Measurements from ENCODE around the gene CFI. TPM values are rescaled to one million over a fixed set of nuclear protein-coding genes. Genes with fewer than 3 reads are reported as not detected.

Gene CFI
- total RNA-seq, result under 1 TPM; 0.11 to 0.22 (median 0.20) TPM

DNA sequence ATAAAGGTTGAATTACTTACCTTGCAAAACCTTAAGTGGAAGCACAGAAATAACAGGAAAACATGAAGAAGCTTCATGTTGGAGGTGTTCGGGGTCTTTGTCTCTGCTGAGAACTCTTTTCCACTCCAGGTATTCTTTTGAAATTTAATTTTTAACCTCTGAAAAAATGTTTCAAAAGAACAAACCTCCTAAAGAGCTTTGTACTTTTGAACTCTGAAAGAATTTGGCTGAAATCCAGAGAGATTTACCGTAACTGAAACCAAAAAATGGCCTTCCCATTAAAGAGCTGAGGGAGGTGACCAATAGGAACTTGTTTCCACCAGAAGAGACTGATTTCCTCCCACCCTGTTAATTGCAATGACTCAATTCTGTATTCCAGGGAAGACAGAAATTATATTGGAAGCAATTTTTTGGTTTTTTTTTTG is at the start of gene CFI:
Gene CFI, minus strand, starts transcription at position 105 of the 425 bp plus-strand sequence. Its CDS starts 28 bp downstream, at position 77.
- no peaks in the 10 kb centered on the region for H3K27me3 Mint-ChIP-seq (ENCODE audit: low read depth)
- H3K4me1 Mint-ChIP-seq (ENCODE audit: low read depth), result no peaks in the 10 kb centered on the region
- DNase-seq, result no peak
- ATAC-seq, result no peak
- no peaks in the 10 kb centered on the region for H3K9me3 Mint-ChIP-seq
- no peak within 1 kb of the TSS for H3K4me3 Mint-ChIP-seq
- no peaks in the 10 kb centered on the region for H3K36me3 Mint-ChIP-seq (ENCODE audit: insufficient read depth)

DNA sequence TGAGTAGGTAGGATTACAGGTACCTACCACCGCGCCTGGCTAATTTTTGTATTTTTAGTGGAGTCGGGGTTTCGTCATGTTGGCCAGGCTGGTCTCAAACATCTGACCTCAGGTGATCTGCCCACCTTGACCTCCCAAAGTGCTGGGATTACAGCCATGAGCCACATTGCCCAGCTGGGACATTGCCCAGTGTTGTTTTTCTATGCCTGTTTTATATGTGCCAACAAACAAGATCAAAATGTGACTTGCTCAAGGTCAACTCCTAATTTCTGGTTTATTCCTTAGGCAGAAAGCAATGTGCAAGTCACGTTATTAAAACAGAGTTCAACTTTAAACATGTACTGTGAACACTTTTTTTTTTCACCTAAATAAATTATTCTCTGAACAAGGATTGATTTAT is 48.8 kb upstream of the CFI start:
- Mint-ChIP-seq H3K9me3 (no peaks in the 10 kb centered on the region), H3K4me1 (ENCODE audit: low read depth) (peaks cover 6% of the 10 kb centered on the region), H3K27me3 (ENCODE audit: low read depth) (no peaks in the 10 kb centered on the region), H3K4me3 (no peak overlapping the region), H3K36me3 (ENCODE audit: insufficient read depth) (peaks cover 11% of the 10 kb centered on the region)
- DNase-seq (no peak), ATAC-seq (no peak)

DNA sequence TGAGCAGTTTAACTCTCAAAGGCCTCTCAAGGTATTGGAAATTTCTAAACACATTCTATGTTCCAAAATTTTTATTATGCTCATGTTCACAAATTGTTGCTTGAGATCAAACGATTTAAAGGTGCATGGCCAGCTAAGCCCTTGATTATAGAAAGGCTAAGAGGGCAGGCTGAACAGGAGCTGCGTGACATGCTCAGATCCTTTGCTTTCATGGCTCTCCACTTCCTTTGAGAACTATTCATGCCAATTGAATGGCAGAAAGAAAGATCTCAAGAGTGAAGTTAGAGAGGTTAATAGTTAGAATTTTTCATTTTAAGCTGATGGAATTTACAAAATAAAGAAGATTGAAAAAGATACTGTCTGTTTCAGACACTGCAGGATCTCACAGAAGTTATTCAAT is 46.7 kb upstream of the CFI start:
- Mint-ChIP-seq H3K9me3 (no peaks in the 10 kb centered on the region), H3K36me3 (ENCODE audit: insufficient read depth) (peaks cover 7% of the 10 kb centered on the region), H3K4me3 (no peak overlapping the region), H3K27me3 (ENCODE audit: low read depth) (no peaks in the 10 kb centered on the region), H3K4me1 (ENCODE audit: low read depth) (peaks cover 6% of the 10 kb centered on the region)
- ATAC-seq (no peak), DNase-seq (no peak)

DNA sequence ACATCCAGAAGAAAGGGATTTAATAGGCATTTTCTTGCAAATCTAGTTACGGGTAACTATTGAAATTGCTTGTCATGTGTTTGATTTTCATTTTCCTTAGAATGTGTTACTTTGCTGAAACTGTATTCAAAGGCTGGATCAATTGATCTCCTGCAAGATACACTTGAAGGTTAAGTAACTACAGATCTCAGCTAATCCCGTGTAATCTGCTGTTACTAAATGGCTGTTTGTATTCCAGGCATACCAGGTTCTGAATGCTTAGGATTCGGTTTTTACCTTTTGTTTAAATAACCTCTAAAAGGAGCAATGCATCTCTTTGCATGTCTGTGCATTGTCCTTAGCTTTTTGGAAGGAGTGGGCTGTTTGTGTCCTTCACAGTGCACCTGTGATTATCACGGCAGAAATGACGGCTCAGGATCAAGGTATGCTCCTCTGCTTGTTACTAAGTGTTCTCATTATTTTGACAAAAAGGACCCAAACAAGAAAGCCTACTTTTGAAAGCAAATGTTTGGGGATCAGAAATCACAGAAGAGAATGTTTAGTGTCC is 46.2 kb upstream of the CFI start, which contains the start of gene LRIT3:
Gene LRIT3, plus strand, starts transcription at position 212 of the 547 bp plus-strand sequence. Its CDS starts 95 bp downstream, at position 307.
- ATAC-seq (no peak), DNase-seq (no peak)
- Mint-ChIP-seq H3K9me3 (no peaks in the 10 kb centered on the region), H3K36me3 (ENCODE audit: insufficient read depth) (peaks cover 3% of the 10 kb centered on the region), H3K4me1 (ENCODE audit: low read depth) (peaks cover 2% of the 10 kb centered on the region), H3K4me3 (no peak within 1 kb of the TSS), H3K27me3 (ENCODE audit: low read depth) (no peaks in the 10 kb centered on the region)

DNA sequence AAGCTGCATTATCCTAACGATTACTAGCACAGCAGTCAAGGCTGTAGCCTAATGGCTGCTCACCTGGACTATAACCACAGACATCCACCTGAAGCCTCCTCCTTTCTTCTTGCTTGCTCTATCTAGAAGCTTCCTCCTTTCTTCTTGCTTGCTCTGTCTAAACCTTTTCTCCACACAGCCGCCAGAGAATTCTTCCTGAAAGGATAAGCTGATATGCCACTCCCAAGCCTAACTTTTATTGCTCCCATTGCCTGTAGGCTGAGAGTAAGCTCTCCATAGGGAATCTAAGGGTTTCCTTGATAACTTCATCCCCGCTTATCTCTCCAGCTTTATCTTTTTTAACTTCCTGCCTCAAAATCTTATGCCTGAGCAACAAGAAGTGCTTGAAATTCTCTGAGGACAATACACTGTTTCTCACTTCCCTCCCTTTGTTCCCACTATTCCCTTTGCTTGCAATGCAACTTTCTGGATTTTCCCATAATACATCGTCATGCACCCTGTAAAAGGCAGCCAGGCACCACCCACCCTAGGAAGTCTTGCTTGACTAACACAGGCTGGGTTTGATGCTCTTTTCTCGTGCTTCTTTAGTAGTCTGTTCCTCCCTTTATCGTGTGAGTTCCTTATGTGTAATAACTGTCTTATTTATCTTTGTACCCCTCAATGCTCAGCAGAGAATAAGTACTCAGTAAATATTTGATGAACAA is 44.7 kb upstream of the CFI start:
- Mint-ChIP-seq H3K27me3 (ENCODE audit: low read depth) (no peaks in the 10 kb centered on the region), H3K4me1 (ENCODE audit: low read depth) (no peaks in the 10 kb centered on the region), H3K4me3 (no peak overlapping the region), H3K9me3 (no peaks in the 10 kb centered on the region), H3K36me3 (ENCODE audit: insufficient read depth) (no peaks in the 10 kb centered on the region)
- ATAC-seq, result no peak
- DNase-seq, result no peak

DNA sequence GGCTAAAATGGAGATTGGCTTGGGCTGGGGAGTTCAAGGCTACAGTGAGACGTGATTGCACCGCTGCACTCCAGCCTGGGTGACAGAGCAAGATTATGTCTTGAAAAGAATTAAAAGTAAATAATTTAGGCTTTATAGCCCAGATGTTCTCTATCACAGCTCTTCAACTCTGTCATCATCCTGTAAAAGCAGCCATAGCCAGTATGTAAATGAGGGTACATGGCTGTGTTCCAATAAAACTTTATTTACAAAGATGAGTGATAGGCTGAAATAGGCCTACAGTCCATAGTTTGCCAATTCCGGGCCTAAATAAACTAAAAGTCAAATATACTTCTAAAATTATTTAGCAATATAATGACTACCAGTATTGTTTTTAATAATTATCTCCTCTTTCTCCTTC is 35.2 kb upstream of the CFI start:
- Mint-ChIP-seq H3K4me3 (no peak overlapping the region), H3K36me3 (ENCODE audit: insufficient read depth) (peaks cover 15% of the 10 kb centered on the region), H3K27me3 (ENCODE audit: low read depth) (no peaks in the 10 kb centered on the region), H3K4me1 (ENCODE audit: low read depth) (no peaks in the 10 kb centered on the region), H3K9me3 (no peaks in the 10 kb centered on the region)
- DNase-seq (no peak), ATAC-seq (no peak)

DNA sequence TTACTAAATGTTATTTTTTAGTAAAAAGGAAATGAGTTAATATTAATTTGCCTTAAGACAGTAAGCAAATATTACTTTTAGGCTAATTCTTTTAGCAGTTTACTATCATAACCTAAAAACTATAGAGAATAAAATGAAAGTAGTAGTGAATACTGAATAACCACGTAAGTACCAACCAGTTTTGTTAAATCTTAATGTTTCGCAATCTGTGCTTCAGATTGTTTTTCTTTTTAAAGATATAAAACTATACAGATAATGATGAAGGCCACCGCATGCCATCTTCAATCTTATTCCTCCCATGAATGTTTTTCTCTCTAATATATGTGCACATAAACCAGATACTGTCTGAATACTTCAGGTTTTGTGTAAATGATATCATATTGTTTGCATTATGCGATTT is 32.0 kb upstream of the CFI start:
- Mint-ChIP-seq H3K27me3 (ENCODE audit: low read depth) (no peaks in the 10 kb centered on the region), H3K4me1 (ENCODE audit: low read depth) (no peaks in the 10 kb centered on the region), H3K36me3 (ENCODE audit: insufficient read depth) (peaks cover 15% of the 10 kb centered on the region), H3K9me3 (no peaks in the 10 kb centered on the region), H3K4me3 (no peak overlapping the region)
- DNase-seq (no peak), ATAC-seq (no peak)

DNA sequence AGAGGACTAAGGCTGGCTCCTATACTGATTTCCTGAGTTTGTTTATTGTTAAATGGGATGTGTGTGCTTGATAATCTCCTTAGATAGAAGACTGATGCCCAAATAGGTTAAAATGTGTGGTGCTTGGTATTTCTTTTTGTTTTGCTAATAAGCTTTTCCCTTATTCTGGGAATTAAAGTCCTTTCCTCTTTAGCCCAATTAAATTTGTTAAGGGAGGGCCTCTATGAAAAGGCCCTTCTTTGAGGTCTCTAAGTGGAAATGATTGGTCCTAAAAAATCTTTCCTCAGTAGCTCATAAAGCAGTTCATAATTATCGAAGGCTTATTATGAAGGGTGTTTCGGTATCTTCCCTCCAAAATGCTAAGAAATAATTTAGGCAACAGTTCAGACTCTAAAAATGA is 25.9 kb upstream of the CFI start, which contains the start of gene RRH:
Gene RRH, plus strand, starts transcription at position 301 of the 400 bp plus-strand sequence. Its CDS starts 56 bp downstream, at position 357.
- peaks cover 16% of the 10 kb centered on the region for H3K36me3 Mint-ChIP-seq (ENCODE audit: insufficient read depth)
- no peaks in the 10 kb centered on the region for H3K27me3 Mint-ChIP-seq (ENCODE audit: low read depth)
- DNase-seq, result no peak
- peaks cover 3% of the 10 kb centered on the region for H3K4me1 Mint-ChIP-seq (ENCODE audit: low read depth)
- no peak within 1 kb of the TSS for H3K4me3 Mint-ChIP-seq
- no peak for ATAC-seq
- no peaks in the 10 kb centered on the region for H3K9me3 Mint-ChIP-seq

DNA sequence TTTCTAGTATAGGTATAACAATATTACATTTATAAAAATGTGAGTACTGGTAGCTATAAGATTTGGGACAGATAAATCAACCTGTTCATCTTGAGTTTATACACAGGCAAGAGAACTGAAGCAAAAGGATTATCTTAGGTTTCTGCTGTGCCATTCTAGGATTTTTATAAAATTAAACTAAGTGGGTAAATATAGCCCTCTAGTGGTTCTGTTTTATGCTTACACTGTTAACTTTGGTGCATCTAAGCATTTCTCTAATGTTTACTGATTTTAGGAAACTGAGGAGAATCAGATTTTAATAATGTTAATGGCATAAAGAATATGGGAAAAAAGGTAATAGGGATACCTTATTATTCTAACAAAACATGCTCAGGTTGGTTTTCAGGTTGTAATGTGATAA is 24.9 kb upstream of the CFI start:
- H3K4me1 Mint-ChIP-seq (ENCODE audit: low read depth), result peaks cover 4% of the 10 kb centered on the region
- H3K36me3 Mint-ChIP-seq (ENCODE audit: insufficient read depth), result peaks cover 20% of the 10 kb centered on the region
- H3K9me3 Mint-ChIP-seq, result no peaks in the 10 kb centered on the region
- ATAC-seq, result no peak
- no peak for DNase-seq
- H3K27me3 Mint-ChIP-seq (ENCODE audit: low read depth), result no peaks in the 10 kb centered on the region
- H3K4me3 Mint-ChIP-seq, result no peak overlapping the region

DNA sequence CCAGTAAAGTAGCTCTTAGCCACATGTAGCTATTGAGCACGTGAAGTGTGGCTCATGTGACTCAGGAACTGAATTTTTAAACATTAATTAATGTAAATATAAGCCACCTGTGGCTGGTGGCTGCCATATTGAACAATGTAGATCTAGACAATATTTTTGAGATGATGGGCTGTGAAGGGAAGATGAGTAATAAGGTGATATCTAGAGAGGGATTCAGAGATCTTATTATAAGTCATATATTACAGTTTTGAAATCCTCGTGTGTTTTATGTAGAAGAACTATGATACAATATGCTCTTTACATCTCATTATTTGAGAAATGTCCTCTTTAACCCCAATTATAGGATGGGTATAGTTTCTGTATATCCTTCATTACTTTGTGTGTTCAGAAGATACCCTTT is 19.4 kb upstream of the CFI start:
- H3K36me3 Mint-ChIP-seq (ENCODE audit: insufficient read depth), result peaks cover 54% of the 10 kb centered on the region
- H3K4me1 Mint-ChIP-seq (ENCODE audit: low read depth), result peaks cover 48% of the 10 kb centered on the region
- ATAC-seq, result peak; percentile 46 to 53
- no peaks in the 10 kb centered on the region for H3K9me3 Mint-ChIP-seq
- DNase-seq, result no peak
- H3K27me3 Mint-ChIP-seq (ENCODE audit: low read depth), result no peaks in the 10 kb centered on the region
- peak overlapping the region; percentile 17 for H3K4me3 Mint-ChIP-seq

DNA sequence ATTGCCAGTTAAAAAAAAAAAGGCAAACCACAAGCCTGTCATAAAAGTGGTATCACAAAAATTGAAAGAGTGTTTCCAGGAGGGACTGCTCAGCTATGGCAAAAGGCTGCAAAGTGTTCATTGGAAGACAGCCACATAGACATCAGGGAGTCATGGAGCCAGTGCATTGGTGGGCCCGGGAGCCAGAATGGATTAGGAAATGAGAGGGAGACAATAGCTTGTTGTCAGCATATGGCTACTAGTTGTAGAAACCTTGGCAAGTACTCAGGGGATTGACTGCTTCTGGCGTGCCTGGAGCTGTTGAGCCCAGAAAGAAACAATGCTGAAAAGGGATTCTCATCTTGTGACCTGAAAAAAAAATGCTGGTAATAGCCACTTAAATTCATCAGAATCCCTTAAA is 18.8 kb upstream of the CFI start:
- Mint-ChIP-seq H3K4me1 (ENCODE audit: low read depth) (peaks cover 49% of the 10 kb centered on the region), H3K4me3 (no peak overlapping the region), H3K27me3 (ENCODE audit: low read depth) (no peaks in the 10 kb centered on the region), H3K9me3 (no peaks in the 10 kb centered on the region), H3K36me3 (ENCODE audit: insufficient read depth) (peaks cover 59% of the 10 kb centered on the region)
- ATAC-seq, result no peak
- DNase-seq, result no peak

DNA sequence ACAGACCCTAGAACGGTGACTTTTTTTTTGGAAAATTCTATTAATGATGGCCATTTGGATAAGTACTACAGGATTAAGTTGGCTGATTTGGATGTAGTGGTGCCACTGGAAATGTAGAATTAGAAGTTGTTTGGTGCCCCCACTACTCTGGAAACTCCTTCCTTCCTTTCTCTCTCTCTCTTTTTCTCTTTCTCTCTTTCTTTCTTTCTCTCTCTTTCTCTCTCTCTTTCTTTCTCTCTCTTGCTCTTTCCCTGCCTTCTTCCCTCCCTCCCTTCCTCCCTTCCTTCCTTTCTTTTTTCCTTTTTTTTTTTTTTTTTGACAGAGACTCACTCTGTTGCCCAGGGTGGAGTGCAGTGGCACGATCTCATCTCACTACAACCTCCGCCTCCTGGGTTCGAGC is 16.5 kb upstream of the CFI start:
- H3K9me3 Mint-ChIP-seq, result no peaks in the 10 kb centered on the region
- H3K27me3 Mint-ChIP-seq (ENCODE audit: low read depth), result no peaks in the 10 kb centered on the region
- H3K4me1 Mint-ChIP-seq (ENCODE audit: low read depth), result peaks cover 52% of the 10 kb centered on the region
- peaks cover 51% of the 10 kb centered on the region for H3K36me3 Mint-ChIP-seq (ENCODE audit: insufficient read depth)
- peak overlapping the region; percentile 99 for H3K4me3 Mint-ChIP-seq
- ATAC-seq, result no peak
- DNase-seq, result no peak

DNA sequence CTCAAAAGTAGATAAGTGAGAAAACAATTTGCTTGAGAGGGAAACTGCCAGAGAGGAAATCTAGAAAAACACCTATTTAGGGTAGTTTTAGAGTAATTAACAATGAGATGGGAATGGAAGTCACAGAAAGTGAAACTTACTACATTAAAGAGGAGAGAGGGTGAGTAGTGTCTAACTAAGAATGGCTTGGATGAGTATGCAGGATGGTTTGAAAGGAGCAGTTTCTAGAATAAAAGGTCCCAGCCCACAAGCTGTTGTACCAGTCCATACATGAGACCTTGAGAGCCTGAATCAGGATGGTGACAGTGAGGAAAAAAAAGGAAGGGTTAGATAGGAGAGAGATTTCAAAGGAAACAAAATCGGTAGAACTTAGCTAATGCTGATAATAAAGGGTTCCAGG is 15.1 kb upstream of the CFI start:
- H3K27me3 Mint-ChIP-seq (ENCODE audit: low read depth), result no peaks in the 10 kb centered on the region
- DNase-seq, result no peak
- H3K9me3 Mint-ChIP-seq, result no peaks in the 10 kb centered on the region
- peak overlapping the region; percentile 99 for H3K4me3 Mint-ChIP-seq
- H3K4me1 Mint-ChIP-seq (ENCODE audit: low read depth), result peaks cover 51% of the 10 kb centered on the region
- peaks cover 43% of the 10 kb centered on the region for H3K36me3 Mint-ChIP-seq (ENCODE audit: insufficient read depth)
- peak; percentile 48 to 56 for ATAC-seq

DNA sequence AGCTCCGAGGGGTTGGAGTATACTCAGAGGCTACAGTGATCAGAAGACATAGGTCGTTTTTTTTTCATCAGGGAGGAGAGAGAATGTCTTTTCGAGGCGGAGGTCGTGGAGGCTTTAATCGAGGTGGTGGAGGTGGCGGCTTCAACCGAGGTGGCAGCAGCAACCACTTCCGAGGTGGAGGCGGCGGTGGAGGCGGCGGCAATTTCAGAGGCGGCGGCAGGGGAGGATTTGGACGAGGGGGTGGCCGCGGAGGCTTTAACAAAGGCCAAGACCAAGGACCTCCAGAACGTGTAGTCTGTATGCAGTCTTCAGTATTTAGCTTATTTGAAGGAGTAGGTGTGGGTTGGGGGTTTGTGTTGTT is 14.3 kb upstream of the CFI start:
- no peaks in the 10 kb centered on the region for H3K27me3 Mint-ChIP-seq (ENCODE audit: low read depth)
- peak; percentile 3 to 18 for ATAC-seq
- H3K4me3 Mint-ChIP-seq, result peak overlapping the region; percentile 99
- H3K36me3 Mint-ChIP-seq (ENCODE audit: insufficient read depth), result peaks cover 36% of the 10 kb centered on the region
- no peaks in the 10 kb centered on the region for H3K9me3 Mint-ChIP-seq
- peak; percentile 39 for DNase-seq
- H3K4me1 Mint-ChIP-seq (ENCODE audit: low read depth), result peaks cover 44% of the 10 kb centered on the region

Measured in activated T-cell treated with anti-CD3 and anti-CD28 coated beads, Interleukin-2, amount 50 U/mL, for 4 hours (primary cell).